GM12873 (cell line): ENCODE results near the gene SUPT3H.

Experiments
- TF ChIP-seq, protein P1 (sequence below): IDR thresholded peaks from 2 replicates; pipeline ENCODE4 v1.5.1; 2012; ENCODE audit warnings: low read depth, mild to moderate bottlenecking, moderate library complexity, low read length, control low read depth; ENCODE audit not compliant: insufficient read depth; ENCODE audit errors: missing control alignments

The SUPT3H gene

DNA sequence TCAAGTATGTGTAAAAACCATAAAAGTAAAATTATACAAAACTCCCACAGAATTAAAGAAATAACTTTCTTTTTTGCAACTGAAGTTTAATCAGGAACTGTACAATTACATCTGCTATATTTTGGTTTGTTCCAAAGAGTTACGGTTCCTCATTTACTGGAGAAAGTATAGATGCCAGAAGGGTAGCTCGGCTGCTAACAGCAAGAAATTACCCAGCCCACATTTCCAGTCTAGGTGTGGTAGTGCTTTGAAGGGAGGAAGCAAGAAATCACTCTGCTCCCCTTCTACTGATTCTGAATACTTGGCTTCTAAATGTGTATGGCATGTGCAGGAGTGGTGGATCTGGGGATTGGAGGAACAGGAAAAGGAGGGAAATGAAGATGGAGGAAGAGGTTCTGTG, 549.0 kb downstream of the SUPT3H start:
- TF ChIP-seq, protein P1, sequence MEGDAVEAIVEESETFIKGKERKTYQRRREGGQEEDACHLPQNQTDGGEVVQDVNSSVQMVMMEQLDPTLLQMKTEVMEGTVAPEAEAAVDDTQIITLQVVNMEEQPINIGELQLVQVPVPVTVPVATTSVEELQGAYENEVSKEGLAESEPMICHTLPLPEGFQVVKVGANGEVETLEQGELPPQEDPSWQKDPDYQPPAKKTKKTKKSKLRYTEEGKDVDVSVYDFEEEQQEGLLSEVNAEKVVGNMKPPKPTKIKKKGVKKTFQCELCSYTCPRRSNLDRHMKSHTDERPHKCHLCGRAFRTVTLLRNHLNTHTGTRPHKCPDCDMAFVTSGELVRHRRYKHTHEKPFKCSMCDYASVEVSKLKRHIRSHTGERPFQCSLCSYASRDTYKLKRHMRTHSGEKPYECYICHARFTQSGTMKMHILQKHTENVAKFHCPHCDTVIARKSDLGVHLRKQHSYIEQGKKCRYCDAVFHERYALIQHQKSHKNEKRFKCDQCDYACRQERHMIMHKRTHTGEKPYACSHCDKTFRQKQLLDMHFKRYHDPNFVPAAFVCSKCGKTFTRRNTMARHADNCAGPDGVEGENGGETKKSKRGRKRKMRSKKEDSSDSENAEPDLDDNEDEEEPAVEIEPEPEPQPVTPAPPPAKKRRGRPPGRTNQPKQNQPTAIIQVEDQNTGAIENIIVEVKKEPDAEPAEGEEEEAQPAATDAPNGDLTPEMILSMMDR = no peak

DNA sequence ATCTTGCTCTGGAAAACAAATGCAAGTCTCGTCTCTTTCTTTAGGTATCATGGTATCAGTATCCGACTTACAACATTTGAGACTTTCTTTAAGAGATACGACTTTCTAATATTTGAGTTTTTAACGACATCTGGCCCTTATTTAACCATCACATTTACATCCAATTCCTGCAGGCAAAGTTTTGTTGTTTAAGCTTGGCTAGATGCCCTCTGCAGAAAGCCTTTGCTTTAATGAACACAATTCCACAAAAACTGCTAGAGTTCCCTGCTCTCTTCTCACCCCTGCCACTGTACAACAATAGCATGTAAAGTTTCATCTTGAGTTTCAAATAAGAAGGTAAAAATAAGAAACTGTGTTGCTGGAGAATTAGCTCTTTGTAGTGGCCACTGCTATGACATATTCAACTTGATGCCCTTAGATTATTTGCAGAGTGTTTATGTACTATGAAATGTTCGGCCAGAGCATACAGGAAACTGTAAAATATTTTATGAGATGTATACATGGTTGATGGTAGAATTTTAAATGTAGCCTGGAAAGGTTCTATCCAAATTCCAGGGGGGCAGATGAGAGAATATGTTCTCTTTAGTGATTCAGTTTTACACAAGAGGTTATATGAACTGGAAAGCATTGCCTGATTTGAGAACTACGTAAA, 551.6 kb downstream of the SUPT3H start:
- TF ChIP-seq, protein P1 = no peak

DNA sequence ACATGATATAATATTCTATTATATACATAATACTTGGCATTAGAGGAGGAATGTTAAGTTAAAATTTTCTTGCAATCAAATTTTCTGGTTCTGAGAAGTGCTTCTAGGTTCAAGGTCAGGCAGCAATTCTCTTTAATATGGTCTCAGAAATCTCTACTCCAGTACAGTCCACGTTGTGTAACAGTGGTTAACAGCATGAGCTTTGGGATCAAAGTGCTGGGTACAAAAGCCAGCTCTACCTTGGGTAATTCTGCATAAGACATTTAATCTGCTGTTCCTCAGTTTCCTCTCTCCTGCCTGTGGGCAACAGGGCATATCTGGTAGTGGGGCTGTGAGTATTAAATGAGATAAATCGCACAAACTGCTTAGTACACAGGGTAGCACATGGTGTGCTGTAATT, 552.5 kb downstream of the SUPT3H start:
- TF ChIP-seq, protein P1 = no peak

DNA sequence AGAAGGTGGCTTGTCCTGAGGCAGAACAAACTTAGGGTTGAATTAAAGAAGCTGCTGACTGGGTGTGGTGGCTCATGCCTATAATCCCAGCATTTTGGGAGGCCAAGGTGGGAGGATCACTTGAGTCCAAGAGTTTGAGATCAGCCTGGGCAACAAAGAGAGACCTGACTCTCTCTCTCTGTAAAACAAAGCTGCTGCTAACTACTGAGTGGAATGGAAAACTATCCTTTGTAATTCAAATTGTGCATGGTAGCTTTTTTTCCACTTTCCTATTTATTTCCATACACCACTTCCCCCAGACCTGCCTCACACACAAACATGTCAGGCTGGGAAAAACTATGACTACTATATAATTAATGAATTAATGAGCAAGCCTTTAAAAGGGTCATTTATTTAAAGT, 553.2 kb downstream of the SUPT3H start:
- TF ChIP-seq, protein P1 = no peak

DNA sequence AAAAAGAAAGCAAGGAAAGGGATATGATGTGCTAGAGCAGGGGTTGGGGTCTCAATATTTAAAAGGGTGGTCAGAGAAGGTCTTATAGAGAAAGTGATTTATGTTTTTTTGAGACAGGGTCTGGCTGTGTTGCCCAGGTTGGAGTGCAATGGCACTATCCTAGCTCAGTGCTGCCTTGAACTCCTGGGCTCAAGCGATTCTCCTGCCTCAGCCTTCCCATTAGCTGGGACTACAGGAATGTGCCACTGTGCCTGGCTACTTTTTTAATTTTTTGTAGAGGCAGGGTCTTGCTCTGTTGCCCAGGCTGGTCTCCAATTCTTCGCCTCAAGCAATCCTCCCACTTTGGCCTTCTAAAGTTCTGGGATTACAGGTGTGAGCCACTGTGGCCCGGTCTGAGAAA, 557.0 kb downstream of the SUPT3H start:
- TF ChIP-seq, protein P1 = no peak

DNA sequence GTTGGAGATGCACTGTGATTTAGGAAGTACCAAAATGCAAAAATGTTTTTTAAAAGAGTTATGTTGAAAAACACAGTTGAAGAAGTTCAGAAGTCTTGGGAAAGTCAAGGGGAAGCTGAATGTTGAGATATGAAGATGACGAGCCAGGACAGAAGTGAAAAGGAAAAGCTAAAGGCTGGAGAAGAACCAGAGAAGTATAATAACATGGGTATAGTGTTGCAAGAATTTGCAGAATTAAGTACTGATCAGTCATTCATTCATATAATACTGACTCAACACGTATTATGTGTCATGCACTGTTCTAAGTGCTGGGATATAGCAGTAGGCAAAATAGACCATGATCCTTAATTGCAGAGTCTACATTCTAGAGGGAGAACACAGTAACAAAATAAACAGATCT, 557.4 kb downstream of the SUPT3H start:
- TF ChIP-seq, protein P1 = no peak

DNA sequence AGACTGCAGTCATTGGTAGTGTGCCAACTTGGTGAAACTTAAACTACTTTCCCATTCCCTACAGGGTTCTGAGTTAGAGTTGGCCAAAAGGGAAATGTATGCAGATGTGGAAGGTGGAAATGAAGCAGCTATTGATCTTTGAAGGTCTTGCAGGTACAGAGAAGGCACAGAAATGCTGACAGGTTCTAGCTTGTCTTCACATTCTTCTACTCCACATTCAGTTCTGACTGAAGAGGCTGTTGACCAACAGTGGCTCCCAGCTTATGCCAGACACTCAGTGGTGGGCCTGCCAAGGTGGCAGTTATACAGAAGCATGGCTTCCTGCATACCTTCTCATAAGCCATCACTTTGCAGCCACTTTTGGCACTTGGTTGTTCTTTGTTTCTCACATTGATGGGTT, 566.3 kb downstream of the SUPT3H start:
- TF ChIP-seq, protein P1 = no peak
